H1 (cell line): ENCODE data around the gene AHNAK2. TPM values are rescaled to one million over a fixed set of nuclear protein-coding genes. Genes with fewer than 3 reads are reported as not detected.

Experiments
- CTCF ChIA-PET: fragments of 300-600 bp; sonication (Branson Sonifier 250); formaldehyde crosslinking; loops from one replicate; lab custom pipeline; 2021; ENCODE audit not compliant: partially characterized antibody; lab: Charles Lee
- POLR2A ChIA-PET: fragments of 300-600 bp; sonication (Branson Sonifier 250); formaldehyde crosslinking; loops from one replicate; lab custom pipeline; 2021; ENCODE audit warnings: inconsistent platforms; ENCODE audit not compliant: partially characterized antibody; lab: Charles Lee
- DNase-seq, 2 experiments: peaks; one replicate each; pipeline versions ENCODE4 v3.0.0 to v3.0.0-alpha.2; 2010 to 2022; ENCODE audit warnings: low spot score in 2 of 2, low read depth in 1 of 2, mixed read lengths in 1 of 2
- FAIRE-seq: peaks from 2 replicates; lab custom pipeline; 2011; peaks lifted over from hg19 to GRCh38; lab: Jason Lieb, UNC
- H2AFZ ChIP-seq: 2 replicates; pipeline ENCODE4 v1.8.1; 2012; ENCODE audit warnings: low read length, inconsistent platforms
- H2AK5ac ChIP-seq: 2 replicates; pipeline ENCODE4 v1.6.1; 2013; ENCODE audit warnings: low read depth, low read length
- H2BK120ac ChIP-seq: replicated peaks from 2 replicates; pipeline ENCODE3; 2013; ENCODE audit warnings: low read depth, low read length, inconsistent platforms
- H2BK12ac ChIP-seq: 2 replicates; pipeline ENCODE4 v1.6.1; 2013; ENCODE audit warnings: low read depth, low read length
- H2BK15ac ChIP-seq: 2 replicates; pipeline ENCODE4 v1.6.1; 2013; ENCODE audit warnings: low read length
- H2BK20ac ChIP-seq: 2 replicates; pipeline ENCODE4 v1.6.1; 2013; ENCODE audit warnings: low read length
- H2BK5ac ChIP-seq: 2 replicates; pipeline ENCODE4 v1.6.1; 2013; ENCODE audit warnings: low read depth, low read length
- H3K14ac ChIP-seq: 2 replicates; pipeline ENCODE4 v1.6.1; 2013; ENCODE audit warnings: inconsistent platforms; ENCODE audit not compliant: insufficient read length
- H3K18ac ChIP-seq: 2 replicates; pipeline ENCODE4 v1.6.1; 2013; ENCODE audit warnings: low read length; ENCODE audit errors: extremely low read depth
- H3K23ac ChIP-seq: 2 replicates; pipeline ENCODE4 v1.6.1; 2013; ENCODE audit warnings: inconsistent platforms; ENCODE audit not compliant: insufficient read length
- H3K23me2 ChIP-seq: 2 replicates; pipeline ENCODE4 v1.6.1; 2013; ENCODE audit warnings: low read depth, low read length
- H3K27ac ChIP-seq: 2 replicates; pipeline ENCODE4 v1.6.1; 2011; ENCODE audit warnings: low read depth, low read length, inconsistent platforms
- H3K27me3 ChIP-seq, 4 experiments: replicated peaks in 1 of 4; 1 replicate in 1 of 4; 2 replicates in 3 of 4; pipeline versions ENCODE4 v1.6.1 to v1.8.1; 2011 to 2013; ENCODE audit warnings: low read length in 3 of 4, mild to moderate bottlenecking in 3 of 4, inconsistent platforms in 2 of 4, mixed read lengths in 2 of 4, moderate library complexity in 1 of 4; ENCODE audit not compliant: control insufficient read depth in 3 of 4, insufficient read depth in 3 of 4; ENCODE audit errors: extremely low read depth in 1 of 4
- H3K36me3 ChIP-seq, 4 experiments: 2 replicates each; pipeline versions ENCODE4 v1.6.1 to v1.8.1; 2011 to 2013; ENCODE audit warnings: mild to moderate bottlenecking in 4 of 4, low read length in 3 of 4, moderate library complexity in 2 of 4, control low read depth in 1 of 4, inconsistent platforms in 1 of 4; ENCODE audit not compliant: insufficient read depth in 4 of 4, control insufficient read depth in 2 of 4
- H3K4ac ChIP-seq: replicated peaks from 2 replicates; pipeline ENCODE3; 2013; ENCODE audit warnings: low read length, low read depth, mixed read lengths, inconsistent platforms; ENCODE audit not compliant: insufficient read length
- H3K4me1 ChIP-seq, 4 experiments: replicated peaks in 1 of 4; 1 replicate in 1 of 4; 2 replicates in 3 of 4; pipeline versions ENCODE4 v1.6.1 to v1.8.1; 2011 to 2013; ENCODE audit warnings: low read length in 3 of 4, inconsistent platforms in 2 of 4, mixed read lengths in 1 of 4; ENCODE audit not compliant: insufficient read depth in 4 of 4, control insufficient read depth in 3 of 4
- H3K4me2 ChIP-seq, 2 experiments: 2 replicates each; pipeline versions ENCODE4 v1.6.1 to v1.8.1; 2011 to 2013; ENCODE audit warnings: low read depth in 2 of 2, low read length in 2 of 2, control low read depth in 1 of 2, inconsistent platforms in 1 of 2, mild to moderate bottlenecking in 1 of 2; ENCODE audit not compliant: insufficient read depth in 1 of 2
- H3K4me3 ChIP-seq, 4 experiments: fragments of 200-600, 300-600 bp in 1 of 4; sonication (generic), shearing (Covaris generic), sonication (Bioruptor Twin) in 1 of 4; 2 replicates each; pipeline versions ENCODE4 v1.5.1 to v1.8.1; 2011 to 2016; ENCODE audit warnings: low read length in 4 of 4, low read depth in 3 of 4, control low read depth in 2 of 4, inconsistent platforms in 2 of 4, mild to moderate bottlenecking in 2 of 4, mixed read lengths in 1 of 4, moderate library complexity in 1 of 4; ENCODE audit not compliant: insufficient read depth in 2 of 4; ENCODE audit errors: extremely low read depth in 1 of 4
- H3K56ac ChIP-seq: replicated peaks from 2 replicates; pipeline ENCODE3; 2013; ENCODE audit warnings: low read depth, mild to moderate bottlenecking, mixed read lengths, low read length, inconsistent platforms; ENCODE audit not compliant: insufficient read length
- H3K79me1 ChIP-seq: 2 replicates; pipeline ENCODE4 v1.6.1; 2013; ENCODE audit warnings: low read depth, low read length, control low read depth
- H3K79me2 ChIP-seq, 2 experiments: 2 replicates each; pipeline versions ENCODE4 v1.6.1 to v1.8.1; 2012 to 2013; ENCODE audit warnings: low read length in 2 of 2, mild to moderate bottlenecking in 2 of 2, inconsistent platforms in 1 of 2; ENCODE audit not compliant: insufficient read depth in 2 of 2, control insufficient read depth in 1 of 2
- H3K9ac ChIP-seq, 4 experiments: replicated peaks in 1 of 4; 1 replicate in 1 of 4; 2 replicates in 3 of 4; pipeline versions ENCODE4 v1.6.1 to v1.8.1; 2011 to 2013; ENCODE audit warnings: low read depth in 3 of 4, low read length in 3 of 4, control low read depth in 2 of 4, mild to moderate bottlenecking in 2 of 4, moderate library complexity in 2 of 4, inconsistent platforms in 1 of 4; ENCODE audit errors: extremely low read depth in 1 of 4
- H3K9me3 ChIP-seq, 2 experiments: 2 replicates each; pipeline versions ENCODE4 v1.6.1 to v1.8.1; 2012 to 2013; ENCODE audit warnings: mild to moderate bottlenecking in 2 of 2, moderate library complexity in 2 of 2, control low read depth in 1 of 2, inconsistent platforms in 1 of 2, low read depth in 1 of 2, low read length in 1 of 2, mixed read lengths in 1 of 2; ENCODE audit not compliant: insufficient read depth in 2 of 2
- H4K20me1 ChIP-seq, 2 experiments: replicated peaks in 1 of 2; 2 replicates each; pipeline versions ENCODE3 to v1.8.1; 2011 to 2013; ENCODE audit warnings: inconsistent platforms in 2 of 2, low read length in 2 of 2, mild to moderate bottlenecking in 1 of 2; ENCODE audit not compliant: insufficient read depth in 2 of 2, control insufficient read depth in 1 of 2
- H4K5ac ChIP-seq: 2 replicates; pipeline ENCODE4 v1.6.1; 2013; ENCODE audit warnings: low read length, low read depth, mixed read lengths, inconsistent platforms; ENCODE audit not compliant: insufficient read length
- H4K8ac ChIP-seq: 2 replicates; pipeline ENCODE4 v1.8.0; 2013; ENCODE audit warnings: mild to moderate bottlenecking, moderate library complexity, low read length, inconsistent platforms; ENCODE audit not compliant: insufficient read depth; ENCODE audit errors: extremely low read depth
- H4K91ac ChIP-seq: replicated peaks from 2 replicates; pipeline ENCODE3; 2013; ENCODE audit warnings: low read length, mixed read lengths, inconsistent platforms; ENCODE audit not compliant: insufficient read length
- GABPA ChIP-seq: IDR thresholded peaks from 2 replicates; pipeline ENCODE4 v1.6.1; 2011; ENCODE audit warnings: mild to moderate bottlenecking, low read length, moderate library complexity, borderline replicate concordance; ENCODE audit not compliant: insufficient read depth
- GTF2F1 ChIP-seq: IDR thresholded peaks from 2 replicates; pipeline ENCODE4 v1.6.1; 2012; ENCODE audit warnings: low read depth, low read length, improper control_type of control experiment, borderline replicate concordance
- JUN ChIP-seq: IDR thresholded peaks from 2 replicates; pipeline ENCODE4 v1.6.1; 2011; ENCODE audit warnings: low read depth, mild to moderate bottlenecking, improper control_type of control experiment, low read length
- NANOG ChIP-seq: IDR thresholded peaks from 2 replicates; pipeline ENCODE4 v1.6.1; 2011; ENCODE audit warnings: low read length, low read depth, mild to moderate bottlenecking, inconsistent platforms; ENCODE audit not compliant: insufficient read depth, poor library complexity, severe bottlenecking
- RAD21 ChIP-seq, 2 experiments: IDR thresholded peaks in 1 of 2; conservative IDR thresholded peaks in 1 of 2; 2 replicates each; pipeline ENCODE4 v1.6.1; 2011; ENCODE audit warnings: low read depth in 2 of 2, low read length in 2 of 2, improper control_type of control experiment in 1 of 2, inconsistent platforms in 1 of 2, mild to moderate bottlenecking in 1 of 2, moderate library complexity in 1 of 2
- RFX5 ChIP-seq: IDR thresholded peaks from 2 replicates; pipeline ENCODE4 v1.6.1; 2011; ENCODE audit warnings: low read depth, low read length, improper control_type of control experiment, borderline replicate concordance
- SAP30 ChIP-seq: fragments of 300-600 bp; sonication (generic); IDR thresholded peaks from 2 replicates; pipeline ENCODE4 v1.7.1; 2012; ENCODE audit warnings: low read length, moderate library complexity, mild to moderate bottlenecking, inconsistent platforms; ENCODE audit not compliant: insufficient read depth, insufficient replicate concordance
- SP1 ChIP-seq: IDR thresholded peaks from 2 replicates; pipeline ENCODE4 v1.6.1; 2011; ENCODE audit warnings: low read depth, low read length
- SP4 ChIP-seq: IDR thresholded peaks from 2 replicates; pipeline ENCODE4 v1.6.1; 2012; ENCODE audit warnings: low read length, inconsistent platforms
- TBP ChIP-seq: IDR thresholded peaks from 2 replicates; pipeline ENCODE4 v1.6.1; 2011; ENCODE audit warnings: low read depth, low read length, improper control_type of control experiment
- TEAD4 ChIP-seq: IDR thresholded peaks from 2 replicates; pipeline ENCODE4 v1.6.1; 2012; ENCODE audit warnings: low read depth, low read length, inconsistent platforms, mixed read lengths
- WGBS, 2 experiments: shearing (Covaris generic) in 1 of 2; methylation state at CpG; one replicate each; pipeline versions ENCODE4 v1.1.6 to v1.1.7; 2013 to 2015; ENCODE audit warnings: low lambda C conversion rate in 2 of 2, mixed read lengths in 2 of 2, inconsistent platforms in 1 of 2, low coverage in 1 of 2, missing lambda C conversion rate in 1 of 2; ENCODE audit not compliant: insufficient replicate concordance in 2 of 2, insufficient coverage in 1 of 2, insufficient read length in 1 of 2; ENCODE audit errors: extremely low coverage in 1 of 2, missing lambda C conversion rate in 1 of 2; 5-methylcytosine and 5-hydroxymethylcytosine counted together
- polyA plus RNA-seq, 7 experiments: library from polyadenylated mRNA; depleted of rRNA in 3 of 7; stranded (reverse) in 5 of 7; unstranded in 2 of 7; fragments of >200 nt in 5 of 7; fragments of 200-250 nt in 2 of 7; gene quantifications; 1 replicate in 5 of 7; 2 replicates in 1 of 7; 4 replicates in 1 of 7; pipeline versions ENCODE4 v1.2.1 to v1.2.3, GENCODE V29; 2011 to 2013; ENCODE audit warnings: missing spikeins in 2 of 7, mixed read lengths in 2 of 7
- total RNA-seq: library from RNA; stranded (reverse); fragmentation: NEBNext Ultra II Directional; extraction: Animal tissue kit (Norgen Biotek cat#: 25700); gene quantifications from 2 replicates; pipeline ENCODE4 v1.2.1, GENCODE V29; 2021
- TF ChIP-seq, protein P1 (sequence below): IDR thresholded peaks from 2 replicates; pipeline ENCODE4 v1.6.1; 2012; ENCODE audit warnings: low read length, inconsistent platforms

The AHNAK2 gene
- total and polyA plus RNA-seq, 2 of the 8 experiments (the other 6 are each of a cell fraction or from before 2014, with no cell fraction given): 0.95 to 2.0 TPM

DNA sequence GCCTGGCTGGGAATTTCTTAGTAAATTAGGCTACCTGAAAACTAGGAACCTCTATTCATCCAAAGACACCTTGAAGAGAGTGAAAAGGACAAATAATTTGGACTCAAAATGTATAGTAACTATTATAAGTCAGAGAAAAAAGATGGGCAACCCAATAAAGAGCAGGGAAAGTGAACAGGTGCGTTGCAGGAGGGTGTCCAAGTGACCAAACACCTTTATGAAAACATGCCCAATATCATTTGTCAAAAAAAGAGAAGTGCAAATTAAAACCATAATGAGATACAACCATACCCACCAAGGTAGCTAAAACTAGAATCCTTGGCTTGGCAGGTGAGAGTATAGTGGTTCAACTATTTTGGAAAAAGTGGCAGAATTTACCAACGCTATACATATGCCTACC lies 78.4 kb downstream of the AHNAK2 start:
- peaks cover 0 to 3% (median 1%) of the 10 kb centered on the region in 4 experiments; a peak in 2 of 7 replicates for H3K27me3 ChIP-seq
- H3K36me3 ChIP-seq: no peaks in the 10 kb centered on the region
- H3K4me3 ChIP-seq: no peak overlapping the region
- H2BK20ac ChIP-seq: no peak overlapping the region
- peaks cover 0 to 1% of the 10 kb centered on the region in 2 experiments for H4K20me1 ChIP-seq
- no peak overlapping the region for H3K27ac ChIP-seq
- no peaks in the 10 kb centered on the region for H3K9me3 ChIP-seq
- no peaks in the 10 kb centered on the region for H3K79me1 ChIP-seq
- no peak overlapping the region for H3K56ac ChIP-seq
- H3K4me2 ChIP-seq: no peak overlapping the region
- no peak overlapping the region for H2AK5ac ChIP-seq
- DNase-seq (no peak), FAIRE-seq (no peak)
- CTCF ChIA-PET: interaction anchor here (0.7 to 2.2 kb wide), 5 partner anchors 16 to 146 kb away, joined by 3 to 7 read pairs (median 3); partner anchors contain the start of gene PLD4
- H3K4ac ChIP-seq: no peak overlapping the region
- peaks cover 0 to 3% (median 0%) of the 10 kb centered on the region in 4 experiments; a peak in 1 of 7 replicates for H3K4me1 ChIP-seq
- no peak overlapping the region for H2BK5ac ChIP-seq
- H3K79me2 ChIP-seq: no peaks in the 10 kb centered on the region
- no peak overlapping the region for H2AFZ ChIP-seq
- no peak overlapping the region for H4K91ac ChIP-seq
- no peak overlapping the region for H3K14ac ChIP-seq
- POLR2A ChIA-PET: interaction anchor here (1.1 to 1.7 kb wide), 2 partner anchors 11 to 77 kb away, joined by 3 to 4 read pairs; no protein-coding TSS in a partner anchor
- H2BK120ac ChIP-seq: no peak overlapping the region
- WGBS, 2 experiments: 37% methylated on average over 2 of the region's 2 CpGs; no CpG with 5 or more reads in 1 of the 2 experiments
- H3K9ac ChIP-seq: no peak overlapping the region
- no peak overlapping the region for H2BK15ac ChIP-seq
- H3K18ac ChIP-seq: no peak overlapping the region
- no peaks in the 10 kb centered on the region for H3K23me2 ChIP-seq
- no peak overlapping the region for H4K8ac ChIP-seq
- no peak overlapping the region for H4K5ac ChIP-seq
- H2BK12ac ChIP-seq: no peak overlapping the region
- no peak overlapping the region for H3K23ac ChIP-seq
- TF ChIP-seq, protein P1, sequence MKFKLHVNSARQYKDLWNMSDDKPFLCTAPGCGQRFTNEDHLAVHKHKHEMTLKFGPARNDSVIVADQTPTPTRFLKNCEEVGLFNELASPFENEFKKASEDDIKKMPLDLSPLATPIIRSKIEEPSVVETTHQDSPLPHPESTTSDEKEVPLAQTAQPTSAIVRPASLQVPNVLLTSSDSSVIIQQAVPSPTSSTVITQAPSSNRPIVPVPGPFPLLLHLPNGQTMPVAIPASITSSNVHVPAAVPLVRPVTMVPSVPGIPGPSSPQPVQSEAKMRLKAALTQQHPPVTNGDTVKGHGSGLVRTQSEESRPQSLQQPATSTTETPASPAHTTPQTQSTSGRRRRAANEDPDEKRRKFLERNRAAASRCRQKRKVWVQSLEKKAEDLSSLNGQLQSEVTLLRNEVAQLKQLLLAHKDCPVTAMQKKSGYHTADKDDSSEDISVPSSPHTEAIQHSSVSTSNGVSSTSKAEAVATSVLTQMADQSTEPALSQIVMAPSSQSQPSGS: no peak
- TF ChIP-seq JUN: no peak
- no peak for TF ChIP-seq SP1
- no peak for TF ChIP-seq GABPA
- TF ChIP-seq GTF2F1: no peak
- no peak for TF ChIP-seq SAP30
- TF ChIP-seq TEAD4: no peak
- no peak for TF ChIP-seq NANOG
- no peak for TF ChIP-seq SP4
- TF ChIP-seq RAD21 (IDR thresholded peaks at IDR 0.05 in 1 of 2, conservative IDR thresholded peaks at IDR 0.05 in 1 of 2; ENCODE audit: low read depth in 2 of 2, low read length in 2 of 2): no peak
- TF ChIP-seq TBP: no peak
- TF ChIP-seq RFX5: no peak
